ENCODE measurements around the gene PEAK3. TPM values are rescaled to one million over a fixed set of nuclear protein-coding genes. Genes with fewer than 3 reads are reported as not detected.

The PEAK3 gene
- total and polyA plus RNA-seq, 9 of the 15 experiments (the other 6 are each of a cell fraction or from before 2014, with no cell fraction given): 0.07 to 0.40 TPM; not detected in 7

DNA sequence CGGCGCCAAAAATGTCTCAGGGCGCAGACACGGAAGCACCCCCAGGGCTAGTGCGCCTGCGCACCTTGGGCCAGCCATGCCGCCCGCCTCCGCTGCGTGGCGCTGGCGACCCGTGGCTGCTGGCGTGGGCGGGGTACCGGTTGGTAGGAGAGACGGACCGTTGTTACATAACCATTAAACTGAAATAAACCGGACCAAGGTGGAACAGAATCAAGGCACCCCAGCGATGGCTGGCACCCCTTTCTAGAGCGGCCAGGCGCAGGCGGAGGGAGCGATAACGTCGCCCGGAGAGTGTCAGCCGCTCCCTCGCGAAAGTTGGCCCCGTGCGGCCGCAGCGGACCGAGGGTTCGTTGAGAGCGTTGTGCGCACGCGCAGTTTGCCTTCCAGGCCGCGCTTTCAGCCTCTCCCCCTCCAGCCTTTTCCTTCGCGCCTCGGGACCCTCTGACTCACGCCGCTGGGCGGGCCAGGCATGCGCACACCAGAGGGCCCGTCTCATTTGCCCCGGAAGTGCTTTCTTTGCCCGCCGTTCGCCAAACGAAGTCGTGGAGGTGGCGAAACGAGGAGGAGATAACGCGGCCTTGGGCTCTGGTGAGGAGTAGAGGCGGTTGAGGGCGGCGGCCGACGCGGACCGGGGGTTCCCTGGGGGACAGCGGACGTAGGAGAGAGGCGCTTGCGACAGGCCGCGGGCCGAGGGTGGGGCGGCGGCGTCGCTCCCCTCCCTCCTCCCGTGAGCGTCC lies 45.5 kb downstream of the PEAK3 start, which contains the start of the genes PLEKHJ1 and SF3A2:
PLEKHJ1 (minus strand) TSS at position 16 of the 737 bp plus-strand sequence. CDS start 81 bp downstream, outside the sequence.
SF3A2 (plus strand) TSS at position 511 of the 737 bp plus-strand sequence. CDS start 6,595 bp downstream, outside the sequence.
- Histone ChIP-seq H3K4me1 (replicated peaks in 1 of 2; ENCODE audit: control insufficient read depth in 2 of 2, insufficient read depth in 2 of 2, low read length in 2 of 2) (peaks cover 28 to 71% of the 10 kb centered on the region in 2 experiments), H3K9me3 (replicated peaks; ENCODE audit: control insufficient read depth, insufficient read depth, low read depth, low read length) (no peaks in the 10 kb centered on the region), H3K9me1 (ENCODE audit: control insufficient read depth, insufficient read depth, low read length) (peaks cover 17% of the 10 kb centered on the region), H3K27ac (ENCODE audit: extremely low read depth, low read depth, low read length) (peak within 1 kb of the TSS; percentile 98), H3K36me3 (ENCODE audit: control insufficient read depth, insufficient read depth, low read length) (peaks cover 57% of the 10 kb centered on the region; the same call in 2 of the 3 replicates), H3K9ac (ENCODE audit: insufficient read depth in 1 of 2, low read depth in 2 of 2, low read length in 2 of 2) (peak within 1 kb of the TSS; percentile 90 to 98), H3K27me3 (ENCODE audit: control insufficient read depth in 2 of 2, insufficient read depth in 2 of 2, low read length in 2 of 2) (no peaks in the 10 kb centered on the region), H3K4me3 (peak within 1 kb of the TSS; percentile 97), H4K20me1 (replicated peaks; ENCODE audit: control insufficient read depth, insufficient read depth, low read length) (peaks cover 48% of the 10 kb centered on the region), H3K4me2 (ENCODE audit: insufficient read depth, low read length) (peak within 1 kb of the TSS; percentile 94), H2AFZ (ENCODE audit: low read depth, low read length) (peak within 1 kb of the TSS; percentile 99), H3K79me2 (ENCODE audit: control insufficient read depth, insufficient read depth, low read length) (peaks cover 88% of the 10 kb centered on the region)
- 2% methylated on average over 49 of the region's 80 CpGs for WGBS (ENCODE audit: insufficient coverage, low coverage, missing lambda C conversion rate)
- ChIA-PET POLR2A (interaction anchor here (0.6 to 4.8 kb wide), 12 partner anchors 10 to 649 kb away, joined by 3 to 86 read pairs (median 4); no protein-coding TSS in a partner anchor), CTCF (ENCODE audit: low intra/inter-chr PET ratio) (interaction anchor here (0.6 to 1.5 kb wide), 6 partner anchors 28 to 375 kb away, joined by 3 to 6 read pairs (median 4); no protein-coding TSS in a partner anchor)
- ATAC-seq (peak; percentile 83), DNase-seq (ENCODE audit: extremely low read depth in 1 of 4, low spot score in 3 of 4) (peak; percentile 95 to 98 (median 98)), FAIRE-seq (peak; percentile 94)
- no TSS peak for BruUV-seq (replicated peaks)
- in situ Hi-C loops (cut with MboI): loop anchor here (5.0 to 10.0 kb wide), 3 partner anchors 36 to 161 kb away; no protein-coding TSS in a partner anchor
- intact Hi-C loops (cut with micrococcal nuclease): loop anchor here (1.0 to 2.0 kb wide), 4 partner anchors 26 to 155 kb away; no protein-coding TSS in a partner anchor
- no peak for TF ChIP-seq IRF2 (CRISPR knock-in tag; IDR thresholded peaks at IDR 0.05)
- TF ChIP-seq, protein P1, sequence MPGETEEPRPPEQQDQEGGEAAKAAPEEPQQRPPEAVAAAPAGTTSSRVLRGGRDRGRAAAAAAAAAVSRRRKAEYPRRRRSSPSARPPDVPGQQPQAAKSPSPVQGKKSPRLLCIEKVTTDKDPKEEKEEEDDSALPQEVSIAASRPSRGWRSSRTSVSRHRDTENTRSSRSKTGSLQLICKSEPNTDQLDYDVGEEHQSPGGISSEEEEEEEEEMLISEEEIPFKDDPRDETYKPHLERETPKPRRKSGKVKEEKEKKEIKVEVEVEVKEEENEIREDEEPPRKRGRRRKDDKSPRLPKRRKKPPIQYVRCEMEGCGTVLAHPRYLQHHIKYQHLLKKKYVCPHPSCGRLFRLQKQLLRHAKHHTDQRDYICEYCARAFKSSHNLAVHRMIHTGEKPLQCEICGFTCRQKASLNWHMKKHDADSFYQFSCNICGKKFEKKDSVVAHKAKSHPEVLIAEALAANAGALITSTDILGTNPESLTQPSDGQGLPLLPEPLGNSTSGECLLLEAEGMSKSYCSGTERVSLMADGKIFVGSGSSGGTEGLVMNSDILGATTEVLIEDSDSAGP (CRISPR knock-in tag; IDR thresholded peaks at IDR 0.05): no peak
- TF ChIP-seq MXI1 (IDR thresholded peaks at IDR 0.05; ENCODE audit: low read depth, low read length): peak; percentile 100
- TF ChIP-seq ZBTB33 (CRISPR knock-in tag; IDR thresholded peaks at IDR 0.05): peak; percentile 92
- peak; percentile 94 for TF ChIP-seq BRD4 (IDR thresholded peaks at IDR 0.05)
- TF ChIP-seq, protein P2, sequence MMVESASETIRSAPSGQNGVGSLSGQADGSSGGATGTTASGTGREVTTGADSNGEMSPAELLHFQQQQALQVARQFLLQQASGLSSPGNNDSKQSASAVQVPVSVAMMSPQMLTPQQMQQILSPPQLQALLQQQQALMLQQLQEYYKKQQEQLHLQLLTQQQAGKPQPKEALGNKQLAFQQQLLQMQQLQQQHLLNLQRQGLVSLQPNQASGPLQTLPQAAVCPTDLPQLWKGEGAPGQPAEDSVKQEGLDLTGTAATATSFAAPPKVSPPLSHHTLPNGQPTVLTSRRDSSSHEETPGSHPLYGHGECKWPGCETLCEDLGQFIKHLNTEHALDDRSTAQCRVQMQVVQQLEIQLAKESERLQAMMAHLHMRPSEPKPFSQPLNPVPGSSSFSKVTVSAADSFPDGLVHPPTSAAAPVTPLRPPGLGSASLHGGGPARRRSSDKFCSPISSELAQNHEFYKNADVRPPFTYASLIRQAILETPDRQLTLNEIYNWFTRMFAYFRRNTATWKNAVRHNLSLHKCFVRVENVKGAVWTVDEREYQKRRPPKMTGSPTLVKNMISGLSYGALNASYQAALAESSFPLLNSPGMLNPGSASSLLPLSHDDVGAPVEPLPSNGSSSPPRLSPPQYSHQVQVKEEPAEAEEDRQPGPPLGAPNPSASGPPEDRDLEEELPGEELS (CRISPR knock-in tag; IDR thresholded peaks at IDR 0.05; ENCODE audit: borderline replicate concordance): peak; percentile 58; the same call in 1 of the 2 replicates
- TF ChIP-seq E2F3 (CRISPR knock-in tag; IDR thresholded peaks at IDR 0.05): peak; percentile 85; the same call in 1 of the 2 replicates
- TF ChIP-seq RNF2 (IDR thresholded peaks at IDR 0.05): peak; percentile 80; the same call in 1 of the 2 replicates
- TF ChIP-seq XRCC3 (IDR thresholded peaks at IDR 0.05): no peak
- peak; percentile 35 for TF ChIP-seq HNRNPLL (IDR thresholded peaks at IDR 0.05; ENCODE audit: low read depth, low read length, poor library complexity, severe bottlenecking)
- no peak for TF ChIP-seq ZKSCAN8 (CRISPR knock-in tag; IDR thresholded peaks at IDR 0.05)
- TF ChIP-seq, protein P3, sequence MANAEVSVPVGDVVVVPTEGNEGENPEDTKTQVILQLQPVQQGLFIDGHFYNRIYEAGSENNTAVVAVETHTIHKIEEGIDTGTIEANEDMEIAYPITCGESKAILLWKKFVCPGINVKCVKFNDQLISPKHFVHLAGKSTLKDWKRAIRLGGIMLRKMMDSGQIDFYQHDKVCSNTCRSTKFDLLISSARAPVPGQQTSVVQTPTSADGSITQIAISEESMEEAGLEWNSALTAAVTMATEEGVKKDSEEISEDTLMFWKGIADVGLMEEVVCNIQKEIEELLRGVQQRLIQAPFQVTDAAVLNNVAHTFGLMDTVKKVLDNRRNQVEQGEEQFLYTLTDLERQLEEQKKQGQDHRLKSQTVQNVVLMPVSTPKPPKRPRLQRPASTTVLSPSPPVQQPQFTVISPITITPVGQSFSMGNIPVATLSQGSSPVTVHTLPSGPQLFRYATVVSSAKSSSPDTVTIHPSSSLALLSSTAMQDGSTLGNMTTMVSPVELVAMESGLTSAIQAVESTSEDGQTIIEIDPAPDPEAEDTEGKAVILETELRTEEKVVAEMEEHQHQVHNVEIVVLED (CRISPR knock-in tag; IDR thresholded peaks at IDR 0.05): peak; percentile 66
- TF ChIP-seq, protein P4, sequence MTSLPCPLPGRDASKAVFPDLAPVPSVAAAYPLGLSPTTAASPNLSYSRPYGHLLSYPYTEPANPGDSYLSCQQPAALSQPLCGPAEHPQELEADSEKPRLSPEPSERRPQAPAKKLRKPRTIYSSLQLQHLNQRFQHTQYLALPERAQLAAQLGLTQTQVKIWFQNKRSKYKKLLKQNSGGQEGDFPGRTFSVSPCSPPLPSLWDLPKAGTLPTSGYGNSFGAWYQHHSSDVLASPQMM (CRISPR knock-in tag; IDR thresholded peaks at IDR 0.05): no peak
